ENCODE results near the gene KCTD3.

The KCTD3 gene

DNA sequence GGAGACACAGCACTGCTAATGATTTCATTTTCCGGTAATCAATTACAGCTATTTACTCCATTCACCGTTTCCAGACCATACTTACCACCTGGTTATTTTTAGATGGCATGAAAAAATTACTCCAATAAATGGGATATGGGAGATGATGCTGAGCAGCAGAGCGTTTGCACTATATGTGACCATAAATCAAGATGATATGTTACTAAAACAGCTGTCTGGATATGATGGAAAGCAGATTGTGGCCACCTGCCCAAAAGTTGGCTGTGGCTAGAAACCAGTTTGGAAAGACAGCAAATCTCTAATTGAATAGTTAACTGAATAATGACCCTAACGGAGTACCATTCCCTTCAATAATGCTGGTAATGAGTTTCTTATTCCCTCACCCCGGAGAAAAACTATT is 22.5 kb upstream of the KCTD3 start:
- Histone ChIP-seq H3F3A (ENCODE audit: low read depth) (no peaks in the 10 kb centered on the region), H3K4me3 (ENCODE audit: low read length, poor library complexity, severe bottlenecking) (no peak overlapping the region), H3K4me2 (ENCODE audit: low read depth, low read length, poor library complexity, severe bottlenecking) (no peak overlapping the region), H3K9me3 (ENCODE audit: insufficient read depth, low read depth, low read length) (no peaks in the 10 kb centered on the region), H3K4me1 (ENCODE audit: insufficient read depth, low read length, poor library complexity, severe bottlenecking) (no peaks in the 10 kb centered on the region), H4K20me1 (ENCODE audit: insufficient read depth, low read length, poor library complexity, severe bottlenecking) (no peaks in the 10 kb centered on the region), H3K36me3 (ENCODE audit: insufficient read depth, low read length) (no peaks in the 10 kb centered on the region), H2AFZ (ENCODE audit: low read length) (no peak overlapping the region), H3K27me3 (ENCODE audit: insufficient read depth, low read length, poor library complexity, severe bottlenecking) (no peaks in the 10 kb centered on the region), H3K9me2 (replicated peaks; ENCODE audit: low read depth, low read length) (no peaks in the 10 kb centered on the region), H3K9ac (ENCODE audit: low read depth, low read length, poor library complexity, severe bottlenecking) (no peak overlapping the region), H3K79me2 (ENCODE audit: insufficient read depth, low read length) (no peaks in the 10 kb centered on the region)
- no peak for TF ChIP-seq EZH2phosphoT487 (IDR thresholded peaks at IDR 0.05; ENCODE audit: borderline replicate concordance)
- TF ChIP-seq, protein P1, sequence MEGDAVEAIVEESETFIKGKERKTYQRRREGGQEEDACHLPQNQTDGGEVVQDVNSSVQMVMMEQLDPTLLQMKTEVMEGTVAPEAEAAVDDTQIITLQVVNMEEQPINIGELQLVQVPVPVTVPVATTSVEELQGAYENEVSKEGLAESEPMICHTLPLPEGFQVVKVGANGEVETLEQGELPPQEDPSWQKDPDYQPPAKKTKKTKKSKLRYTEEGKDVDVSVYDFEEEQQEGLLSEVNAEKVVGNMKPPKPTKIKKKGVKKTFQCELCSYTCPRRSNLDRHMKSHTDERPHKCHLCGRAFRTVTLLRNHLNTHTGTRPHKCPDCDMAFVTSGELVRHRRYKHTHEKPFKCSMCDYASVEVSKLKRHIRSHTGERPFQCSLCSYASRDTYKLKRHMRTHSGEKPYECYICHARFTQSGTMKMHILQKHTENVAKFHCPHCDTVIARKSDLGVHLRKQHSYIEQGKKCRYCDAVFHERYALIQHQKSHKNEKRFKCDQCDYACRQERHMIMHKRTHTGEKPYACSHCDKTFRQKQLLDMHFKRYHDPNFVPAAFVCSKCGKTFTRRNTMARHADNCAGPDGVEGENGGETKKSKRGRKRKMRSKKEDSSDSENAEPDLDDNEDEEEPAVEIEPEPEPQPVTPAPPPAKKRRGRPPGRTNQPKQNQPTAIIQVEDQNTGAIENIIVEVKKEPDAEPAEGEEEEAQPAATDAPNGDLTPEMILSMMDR (conservative IDR thresholded peaks at IDR 0.05; ENCODE audit: low read length): no peak

DNA sequence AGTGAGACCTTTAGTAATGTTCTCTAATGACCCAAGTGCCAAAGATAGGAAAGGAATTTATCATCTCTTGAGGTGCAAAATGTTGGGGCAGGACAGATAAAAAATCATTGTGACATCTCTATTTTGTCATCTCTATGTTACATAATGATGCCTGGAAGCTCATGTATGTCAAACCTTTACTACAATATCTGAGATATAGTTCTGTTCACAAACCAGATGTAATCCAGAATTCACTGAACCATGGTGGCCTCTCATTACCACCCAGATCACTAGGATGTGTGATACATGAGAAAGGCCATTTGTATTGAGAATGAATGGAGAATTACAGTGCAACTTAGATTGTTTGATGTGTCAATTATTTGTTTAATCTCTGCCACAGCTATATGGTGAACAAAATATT is 22.0 kb upstream of the KCTD3 start:
- H2AFZ ChIP-seq (ENCODE audit: low read length): no peak overlapping the region
- no peak overlapping the region for H3K4me3 ChIP-seq (ENCODE audit: low read length, poor library complexity, severe bottlenecking)
- no peaks in the 10 kb centered on the region for H3K79me2 ChIP-seq (ENCODE audit: insufficient read depth, low read length)
- no peaks in the 10 kb centered on the region for H4K20me1 ChIP-seq (ENCODE audit: insufficient read depth, low read length, poor library complexity, severe bottlenecking)
- no peaks in the 10 kb centered on the region for H3K36me3 ChIP-seq (ENCODE audit: insufficient read depth, low read length)
- no peaks in the 10 kb centered on the region for H3K4me1 ChIP-seq (ENCODE audit: insufficient read depth, low read length, poor library complexity, severe bottlenecking)
- H3K9ac ChIP-seq (ENCODE audit: low read depth, low read length, poor library complexity, severe bottlenecking): no peak overlapping the region
- no peak overlapping the region for H3K4me2 ChIP-seq (ENCODE audit: low read depth, low read length, poor library complexity, severe bottlenecking)
- H3K9me3 ChIP-seq (ENCODE audit: insufficient read depth, low read depth, low read length): no peaks in the 10 kb centered on the region
- H3F3A ChIP-seq (ENCODE audit: low read depth): no peaks in the 10 kb centered on the region
- TF ChIP-seq, protein P1 (conservative IDR thresholded peaks at IDR 0.05; ENCODE audit: low read length): no peak
- TF ChIP-seq EZH2phosphoT487 (IDR thresholded peaks at IDR 0.05; ENCODE audit: borderline replicate concordance): no peak
- H3K9me2 ChIP-seq (replicated peaks; ENCODE audit: low read depth, low read length): no peaks in the 10 kb centered on the region
- H3K27me3 ChIP-seq (ENCODE audit: insufficient read depth, low read length, poor library complexity, severe bottlenecking): no peaks in the 10 kb centered on the region

DNA sequence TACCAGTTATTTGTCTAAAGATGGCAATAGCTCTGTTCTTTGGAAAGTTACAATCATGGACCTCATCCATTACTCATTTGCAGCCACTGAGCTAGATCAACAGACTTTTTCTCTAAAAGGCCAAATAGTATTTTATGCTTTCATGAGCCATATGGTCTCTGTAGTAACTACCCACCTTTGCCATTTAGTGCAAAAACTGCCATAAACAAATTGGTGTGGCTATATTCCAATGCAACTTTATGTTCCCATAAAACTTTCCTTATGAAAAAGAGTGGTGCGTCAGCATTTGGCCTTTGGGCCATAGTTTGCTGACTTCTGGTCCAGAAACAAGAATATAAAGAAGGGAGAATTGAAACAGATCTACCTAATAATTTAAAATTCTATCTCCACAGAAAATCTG is 20.1 kb upstream of the KCTD3 start:
- Histone ChIP-seq H3K9ac (ENCODE audit: low read depth, low read length, poor library complexity, severe bottlenecking) (no peak overlapping the region), H4K20me1 (ENCODE audit: insufficient read depth, low read length, poor library complexity, severe bottlenecking) (no peaks in the 10 kb centered on the region), H3K4me2 (ENCODE audit: low read depth, low read length, poor library complexity, severe bottlenecking) (no peak overlapping the region), H3K79me2 (ENCODE audit: insufficient read depth, low read length) (no peaks in the 10 kb centered on the region), H3F3A (ENCODE audit: low read depth) (no peaks in the 10 kb centered on the region), H2AFZ (ENCODE audit: low read length) (no peak overlapping the region), H3K4me1 (ENCODE audit: insufficient read depth, low read length, poor library complexity, severe bottlenecking) (no peaks in the 10 kb centered on the region), H3K4me3 (ENCODE audit: low read length, poor library complexity, severe bottlenecking) (no peak overlapping the region), H3K9me3 (ENCODE audit: insufficient read depth, low read depth, low read length) (no peaks in the 10 kb centered on the region), H3K27me3 (ENCODE audit: insufficient read depth, low read length, poor library complexity, severe bottlenecking) (no peaks in the 10 kb centered on the region), H3K36me3 (ENCODE audit: insufficient read depth, low read length) (no peaks in the 10 kb centered on the region), H3K9me2 (replicated peaks; ENCODE audit: low read depth, low read length) (no peaks in the 10 kb centered on the region)
- TF ChIP-seq EZH2phosphoT487 (IDR thresholded peaks at IDR 0.05; ENCODE audit: borderline replicate concordance): no peak
- TF ChIP-seq, protein P1 (conservative IDR thresholded peaks at IDR 0.05; ENCODE audit: low read length): no peak

Data from Loucy (cell line).